Activated CD8-positive, alpha-beta memory T cell treated with anti-CD3 and anti-CD28 coated beads for 1 hour (primary cell): Measurements from ENCODE around the gene SLC6A2.
"Not testable (repeated sequence)": the region's sequence is repeated elsewhere in the genome, so short reads cannot be mapped to it uniquely, and the experiment has no call there.

Experiments
- DNase-seq, 2 donors: peaks; one replicate each; pipeline ENCODE4 v3.0.0-alpha.2; 2020; ENCODE audit warnings: low read depth in 1 of 2; ENCODE audit errors: extremely low read depth in 1 of 2

SLC6A2 gene

DNA sequence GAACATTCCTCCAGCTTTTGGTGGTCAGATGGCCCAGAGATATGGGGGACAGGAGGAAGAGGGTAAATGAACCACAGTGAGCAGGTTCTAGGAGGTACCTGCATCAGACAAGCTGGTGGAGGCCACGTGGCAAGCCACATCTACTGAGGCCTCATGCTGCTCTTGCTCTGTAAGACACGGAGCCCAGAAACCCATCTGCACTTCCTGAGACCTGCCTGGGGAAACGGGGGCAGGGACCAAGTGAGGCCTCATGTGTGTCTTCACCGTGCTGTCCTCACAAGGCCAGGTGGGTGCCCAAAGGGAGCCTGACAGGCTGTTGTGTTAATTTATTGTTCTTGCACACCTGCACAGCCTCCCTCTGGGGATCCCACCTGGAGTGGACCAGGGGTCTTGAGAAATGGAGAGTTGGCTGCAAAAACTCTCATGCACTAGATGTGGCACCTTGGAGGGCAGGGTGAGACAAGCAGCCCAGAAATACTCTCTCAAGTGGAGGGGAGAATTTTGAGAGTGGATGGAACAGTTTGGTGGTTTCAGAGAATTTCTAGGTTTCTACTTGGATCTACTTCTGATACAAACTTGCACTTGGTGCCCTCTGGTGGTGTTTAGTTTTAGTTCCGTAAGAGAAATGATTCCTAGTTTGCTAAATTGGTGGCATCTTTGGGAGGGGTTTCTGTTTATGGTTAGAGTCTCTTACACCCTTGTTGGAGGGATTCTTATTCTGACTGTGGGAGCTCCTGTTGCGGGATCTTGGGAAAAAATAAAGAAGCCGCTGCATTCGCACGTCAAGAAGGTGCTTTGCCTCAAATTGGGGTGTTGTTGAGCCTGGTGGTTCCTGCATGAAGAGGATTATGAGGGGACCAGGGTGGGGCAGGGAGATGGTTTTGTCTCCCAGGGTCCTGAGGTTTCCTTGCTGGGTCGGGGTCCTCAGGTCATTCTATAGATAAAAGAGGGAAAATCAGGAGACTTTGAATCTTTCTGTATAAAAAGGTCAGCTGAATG lies 47.5 kb downstream of the SLC6A2 start:
- DNase-seq, result no peak

GRCh38 chr16:55706739-55707384 lies 51.1 kb downstream of the SLC6A2 start:
- DNase-seq, result no peak

GRCh38 chr16:55709801-55710200 lies 54.0 kb downstream of the SLC6A2 start:
- DNase-seq, result no peak

GRCh38 chr16:55710466-55710865 lies 54.7 kb downstream of the SLC6A2 start:
- DNase-seq, result no peak

DNA sequence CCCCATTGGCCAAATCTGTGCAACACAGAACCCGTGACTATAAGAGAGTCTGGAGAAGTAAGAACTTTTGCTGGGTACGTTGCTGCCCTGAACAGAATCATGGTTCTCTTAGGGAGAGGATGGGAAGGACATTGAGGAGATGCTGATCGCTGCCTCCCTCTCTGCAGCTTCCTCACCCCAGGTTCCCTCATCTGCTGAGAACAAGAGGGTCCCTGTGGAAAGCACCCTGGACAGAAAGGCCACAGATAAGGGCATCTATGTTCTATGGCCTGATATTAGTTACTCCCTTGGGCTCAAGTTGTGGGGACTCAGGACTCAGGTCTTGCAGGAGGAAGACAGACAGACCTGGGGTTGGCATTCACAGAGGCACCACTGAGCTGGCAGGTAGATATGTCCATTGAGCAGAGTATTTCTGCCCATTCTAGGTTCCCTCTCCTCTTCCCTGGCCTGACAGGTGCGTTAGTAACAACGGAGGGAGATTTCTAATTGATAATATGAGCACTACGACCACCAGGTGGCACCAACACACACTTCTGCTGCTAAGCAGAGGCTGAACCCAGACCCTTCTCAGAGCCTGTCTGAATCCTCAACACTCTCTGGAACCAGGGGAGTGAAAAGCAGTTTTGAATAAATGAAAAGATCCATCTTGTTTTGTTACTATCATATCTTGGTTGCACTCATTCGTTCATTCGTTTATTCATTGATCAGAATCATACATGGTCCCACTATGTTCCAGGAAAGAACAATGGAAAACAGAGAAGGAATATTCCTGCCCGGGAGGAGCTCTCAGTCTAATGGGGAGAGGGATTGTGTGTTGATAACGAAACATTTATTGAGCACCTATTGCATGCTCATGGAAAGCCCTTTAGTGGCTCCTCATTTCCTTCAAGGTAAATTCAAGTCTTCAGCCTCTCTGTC lies 56.4 kb downstream of the SLC6A2 start:
- DNase-seq, result peak in 1 of 2 donors; percentile 43

- DNase-seq, result no peak
These were observed 57.3 kb downstream of the SLC6A2 start for GRCh38 chr16:55713103-55713502.

GRCh38 chr16:55717326-55717725 lies 61.5 kb downstream of the SLC6A2 start:
- DNase-seq, result no peak

GRCh38 chr16:55725055-55725777 lies 69.4 kb downstream of the SLC6A2 start:
- DNase-seq, result no peak

GRCh38 chr16:55728797-55729196 lies 73.0 kb downstream of the SLC6A2 start:
- no peak for DNase-seq

- DNase-seq, result no peak
These were observed 74.3 kb downstream of the SLC6A2 start for GRCh38 chr16:55730115-55730514.

- DNase-seq, result no peak
These were observed 76.7 kb downstream of the SLC6A2 start for GRCh38 chr16:55732496-55732895.

DNA sequence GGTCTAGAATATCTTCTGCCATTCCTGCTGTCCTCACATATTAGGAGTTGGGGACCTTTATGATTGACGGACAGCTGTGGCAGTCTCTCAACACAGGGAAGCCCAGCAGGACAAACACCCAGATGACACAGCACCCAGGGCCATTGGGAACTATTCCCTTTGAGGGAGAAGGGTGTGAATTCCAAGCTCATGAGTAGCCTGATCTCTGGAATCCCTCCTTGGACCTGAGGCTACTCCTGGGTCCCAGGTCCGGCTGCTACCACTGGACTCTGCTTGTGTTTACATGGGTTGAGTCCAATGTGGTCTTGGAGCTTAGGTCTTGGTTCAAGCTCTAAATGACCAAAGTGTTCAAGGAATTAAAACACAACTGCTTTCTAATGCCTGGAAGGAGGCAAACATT lies 78.9 kb downstream of the SLC6A2 start:
- no peak for DNase-seq

DNA sequence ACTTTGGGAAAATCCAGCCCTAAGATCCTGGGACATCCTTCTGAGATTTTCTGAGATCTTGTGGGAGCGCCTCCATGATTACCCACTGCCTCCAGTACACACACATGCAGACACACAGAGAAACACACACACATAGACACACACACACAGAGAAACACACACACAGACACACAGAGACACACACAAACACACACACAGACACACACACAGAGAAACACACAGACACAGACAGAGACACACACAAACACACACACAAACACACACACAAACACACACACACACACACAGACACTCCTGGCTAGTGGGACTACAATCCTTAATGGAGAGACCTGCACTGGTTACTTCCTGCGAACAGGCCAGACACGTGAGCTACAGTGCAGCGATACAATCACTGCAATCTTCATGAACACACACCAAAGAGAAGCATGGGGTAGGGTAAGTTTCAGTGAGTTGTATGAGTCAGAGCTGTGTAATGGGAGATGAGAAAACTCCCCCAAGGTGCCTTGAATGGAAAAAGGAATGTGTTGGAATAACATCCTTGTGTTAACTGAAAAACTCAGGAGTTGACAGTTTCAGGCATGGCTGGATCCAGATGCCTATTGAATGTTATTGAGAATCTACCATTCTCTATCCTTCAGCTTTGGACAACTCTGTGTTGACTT lies 79.5 kb downstream of the SLC6A2 start:
- DNase-seq, result no peak

- no peak for DNase-seq
These were observed 80.9 kb downstream of the SLC6A2 start for GRCh38 chr16:55736671-55737070.

GRCh38 chr16:55737318-55737717 lies 81.5 kb downstream of the SLC6A2 start:
- no peak for DNase-seq

- no peak for DNase-seq
These were observed 82.2 kb downstream of the SLC6A2 start for GRCh38 chr16:55737966-55738365.

DNA sequence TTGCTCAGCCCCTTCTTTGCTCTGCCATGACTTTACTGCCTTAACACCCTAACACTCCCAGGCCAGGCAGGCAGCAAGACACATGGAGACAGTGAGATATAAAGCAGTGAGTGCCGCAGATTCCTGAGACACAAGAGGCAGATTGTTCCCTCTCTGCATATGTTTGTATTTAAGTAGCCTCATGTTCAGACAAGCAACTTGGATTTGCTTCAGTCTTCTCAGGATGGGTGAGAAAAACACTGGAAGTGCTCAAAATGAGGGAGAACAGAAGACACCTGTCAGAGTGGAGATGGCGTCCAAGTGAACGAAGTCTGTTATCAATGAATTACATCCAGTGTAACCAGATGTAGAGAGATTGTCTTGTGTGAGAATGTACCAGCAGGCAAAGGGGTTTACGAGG lies 90.3 kb downstream of the SLC6A2 start:
- no peak for DNase-seq

- no peak for DNase-seq
These were observed 92.0 kb downstream of the SLC6A2 start for GRCh38 chr16:55747785-55748184.

DNA sequence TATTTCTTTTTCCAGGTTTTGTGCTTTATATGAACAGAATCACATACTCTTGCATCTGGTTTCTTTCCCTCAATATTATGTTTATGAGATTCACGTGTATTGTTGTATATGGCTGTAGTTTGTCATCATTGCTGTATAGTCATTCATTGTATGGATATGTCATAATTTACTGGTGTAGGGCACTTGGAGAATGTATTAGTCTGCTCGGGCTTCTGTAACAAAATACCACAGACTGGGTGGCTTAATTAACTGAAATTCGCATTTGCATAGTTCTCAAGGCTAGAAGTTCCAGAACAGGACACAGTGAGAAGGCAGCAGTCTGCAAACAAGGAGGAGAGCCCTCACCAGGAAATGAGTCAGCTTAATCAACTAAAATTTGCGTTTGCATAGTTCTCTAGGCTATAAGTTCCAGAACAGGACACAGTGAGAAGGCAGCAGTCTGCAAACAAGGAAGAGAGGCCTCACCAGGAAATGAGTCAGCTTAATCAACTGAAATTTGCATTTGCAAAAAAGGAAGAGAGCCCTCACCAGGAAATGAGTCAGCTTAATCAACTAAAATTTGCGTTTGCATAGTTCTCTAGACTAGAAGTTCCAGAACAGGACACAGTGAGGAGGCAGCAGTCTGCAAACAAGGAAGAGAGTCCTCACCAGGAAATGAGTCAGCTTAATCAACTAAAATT lies 96.8 kb downstream of the SLC6A2 start:
- DNase-seq, result not testable (repeated sequence)
